CD4-positive, alpha-beta T cell treated with Interferon gamma for 1 hour (primary cell): ENCODE results near the gene IVNS1ABP.
A peak's percentile ranks its signal among the peaks of the same experiment; 100 is the strongest.
"Not testable (repeated sequence)": the region's sequence is repeated elsewhere in the genome, so short reads cannot be mapped to it uniquely, and the experiment has no call there.

Experiments used
- DNase-seq: peaks from one replicate; pipeline ENCODE4 v3.0.0-alpha.2; 2020

IVNS1ABP gene

GRCh38 chr1:185317034-185317885 lies at the start of gene IVNS1ABP:
Gene IVNS1ABP (minus strand): TSS chr1:185317243. CDS start chr1:185309493, 7,750 bp downstream.
- peak; percentile 98 for DNase-seq

GRCh38 chr1:185365951-185366350 lies 48.9 kb upstream of the IVNS1ABP start:
- DNase-seq: no peak

- not testable (repeated sequence) for DNase-seq
Measured at GRCh38 chr1:185364528-185364927, 47.5 kb upstream of the IVNS1ABP start.

- DNase-seq: no peak
Measured at GRCh38 chr1:185363205-185363604, 46.2 kb upstream of the IVNS1ABP start.

- DNase-seq: no peak
Measured at GRCh38 chr1:185360714-185361113, 43.7 kb upstream of the IVNS1ABP start.

GRCh38 chr1:185358957-185359356 lies 41.9 kb upstream of the IVNS1ABP start:
- DNase-seq: no peak

- no peak for DNase-seq
Measured at GRCh38 chr1:185355947-185356346, 38.9 kb upstream of the IVNS1ABP start.

- DNase-seq: no peak
Measured at GRCh38 chr1:185353124-185353523, 36.1 kb upstream of the IVNS1ABP start.

GRCh38 chr1:185351734-185352466 lies 34.9 kb upstream of the IVNS1ABP start:
- DNase-seq: no peak

GRCh38 chr1:185350027-185350442 lies 33.0 kb upstream of the IVNS1ABP start:
- DNase-seq: no peak

- DNase-seq: no peak
Measured at GRCh38 chr1:185349556-185349955, 32.5 kb upstream of the IVNS1ABP start.

- DNase-seq: no peak
Measured at GRCh38 chr1:185348985-185349384, 31.9 kb upstream of the IVNS1ABP start.

GRCh38 chr1:185348296-185348695 lies 31.3 kb upstream of the IVNS1ABP start:
- no peak for DNase-seq

- no peak for DNase-seq
Measured at GRCh38 chr1:185345913-185346720, 29.1 kb upstream of the IVNS1ABP start.

- DNase-seq: no peak
Measured at GRCh38 chr1:185343306-185343705, 26.3 kb upstream of the IVNS1ABP start.

- no peak for DNase-seq
Measured at GRCh38 chr1:185342672-185343259, 25.7 kb upstream of the IVNS1ABP start.

- DNase-seq: no peak
Measured at GRCh38 chr1:185342017-185342416, 25.0 kb upstream of the IVNS1ABP start.

GRCh38 chr1:185341196-185341781 lies 24.2 kb upstream of the IVNS1ABP start:
- no peak for DNase-seq

GRCh38 chr1:185338719-185339622 lies 21.9 kb upstream of the IVNS1ABP start:
- DNase-seq: peak; percentile 24

GRCh38 chr1:185337246-185337645 lies 20.2 kb upstream of the IVNS1ABP start:
- DNase-seq: no peak

GRCh38 chr1:185334182-185334581 lies 17.1 kb upstream of the IVNS1ABP start:
- no peak for DNase-seq
